Umbilical cord (tissue), 2 donors: ENCODE results near the gene FAM98C. TPM values are rescaled to one million over a fixed set of nuclear protein-coding genes. Genes with fewer than 3 reads are reported as not detected.
"Not testable (repeated sequence)": the region's sequence is repeated elsewhere in the genome, so short reads cannot be mapped to it uniquely, and the experiment has no call there.

Experiments used
- DNase-seq: peaks from one replicate; pipeline ENCODE4 v3.0.0-alpha.2; 2015; ENCODE audit warnings: low spot score
- total RNA-seq: library from RNA; depleted of rRNA; stranded (reverse); fragments of >200 nt; gene quantifications from one replicate; pipeline ENCODE4 v1.2.3, GENCODE V29; 2014; ENCODE audit warnings: low replicate concordance; ENCODE audit not compliant: insufficient read depth

Gene FAM98C
- total RNA-seq, result 6.7 TPM

DNA sequence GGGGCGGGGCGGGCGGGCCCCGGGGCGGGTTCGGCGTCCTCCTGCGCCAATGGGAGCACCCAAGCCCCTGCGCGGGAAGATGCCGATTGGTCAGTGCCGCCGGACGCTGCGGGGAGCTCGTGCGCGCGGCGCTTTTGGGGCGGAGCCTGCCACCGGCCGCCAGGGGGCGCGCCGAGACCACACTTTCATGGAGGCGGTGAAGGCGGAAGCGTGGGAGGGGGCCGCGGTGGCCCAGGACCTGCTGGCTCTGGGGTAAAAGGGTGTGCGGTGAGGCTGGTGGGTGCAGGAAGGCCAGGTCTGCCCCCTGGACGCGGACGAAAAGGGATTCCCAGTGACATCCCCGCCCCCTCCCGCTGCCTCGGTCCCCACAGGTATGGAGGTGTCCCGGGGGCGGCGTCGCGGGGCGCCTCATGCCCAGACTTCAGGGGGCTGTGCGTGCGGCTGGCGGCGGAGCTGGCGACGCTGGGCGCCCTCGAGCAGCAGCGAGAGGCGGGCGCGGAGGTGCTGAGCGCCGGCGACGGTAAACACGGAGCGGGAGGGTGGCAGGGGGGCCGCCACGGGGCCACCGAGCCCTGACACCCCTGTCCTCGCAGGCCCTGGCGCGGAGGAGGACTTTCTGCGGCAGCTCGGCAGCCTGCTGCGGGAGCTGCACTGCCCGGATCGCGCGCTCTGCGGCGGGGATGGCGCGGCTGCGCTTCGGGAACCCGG, at the start of gene FAM98C:
TSS of gene FAM98C (plus strand) at position 127 of the 708 bp plus-strand sequence. CDS start at position 188, 61 bp downstream.
- peak; percentile 98 for DNase-seq

DNA sequence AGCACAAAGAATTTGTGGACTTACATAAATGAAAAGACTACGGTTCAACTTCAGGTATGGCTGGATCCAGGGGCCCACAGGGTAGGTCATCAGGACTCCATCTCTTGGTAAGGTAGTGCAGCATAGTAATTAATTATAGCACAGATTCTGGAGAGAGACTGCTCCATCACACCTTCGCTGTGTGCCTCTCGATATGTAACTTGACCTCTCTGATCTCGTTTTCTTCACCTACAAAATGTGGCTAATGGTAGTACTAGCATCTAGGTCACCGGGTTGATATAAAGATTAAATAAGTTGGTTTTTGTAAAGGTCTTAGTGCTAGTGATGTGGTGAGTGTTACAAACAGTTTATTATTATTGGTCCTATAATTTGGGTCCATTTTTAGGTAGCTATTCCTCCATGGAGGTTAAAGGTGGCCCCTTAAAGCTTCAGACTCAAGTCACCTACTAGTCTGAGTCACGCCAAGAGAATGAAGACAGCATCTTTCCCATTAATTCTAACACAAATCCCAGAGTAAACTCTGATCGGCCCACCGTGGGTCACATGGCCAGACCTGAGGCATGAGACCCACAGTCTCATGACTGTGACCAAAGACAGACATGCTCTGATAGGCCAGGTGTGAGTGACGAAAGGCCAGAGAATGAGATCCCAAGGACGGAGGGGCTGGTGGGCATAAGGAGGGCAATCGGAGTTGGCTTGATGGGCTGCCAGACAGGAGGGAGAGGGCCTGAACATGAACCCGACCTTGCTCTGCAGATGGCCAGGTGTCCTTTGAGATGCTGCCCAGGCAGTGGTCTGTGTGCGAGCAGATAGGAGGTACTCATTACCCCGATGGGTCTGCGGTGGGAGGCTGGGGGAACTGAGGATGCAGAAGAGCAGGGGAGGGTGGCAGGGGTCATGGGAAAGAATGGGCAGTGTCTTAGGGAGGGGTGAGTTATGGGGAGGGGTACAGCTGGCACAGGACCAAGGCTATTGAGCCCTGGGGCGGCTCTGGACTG, 46.9 kb upstream of the FAM98C start:
- no peak for DNase-seq

DNA sequence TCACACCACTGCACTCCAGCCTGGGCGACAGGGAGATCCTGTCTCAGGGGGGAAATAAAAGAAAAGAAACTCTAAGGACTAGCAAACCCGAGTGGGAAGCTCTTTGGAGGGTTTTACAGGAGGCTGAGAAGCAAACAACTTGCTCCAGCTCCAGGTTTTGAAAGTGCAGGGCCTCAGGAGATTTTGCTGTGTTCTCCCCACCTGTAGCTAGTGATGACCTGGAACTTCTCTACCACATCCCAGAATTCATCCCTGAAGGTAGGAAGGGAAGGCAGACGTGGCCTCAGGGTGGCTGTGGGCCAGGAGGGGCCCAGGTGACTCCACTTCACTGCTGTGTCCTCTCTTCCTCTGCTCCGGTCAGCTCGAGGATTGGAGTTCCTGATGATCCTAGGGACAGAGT, 44.8 kb upstream of the FAM98C start:
- DNase-seq, result no peak

DNA sequence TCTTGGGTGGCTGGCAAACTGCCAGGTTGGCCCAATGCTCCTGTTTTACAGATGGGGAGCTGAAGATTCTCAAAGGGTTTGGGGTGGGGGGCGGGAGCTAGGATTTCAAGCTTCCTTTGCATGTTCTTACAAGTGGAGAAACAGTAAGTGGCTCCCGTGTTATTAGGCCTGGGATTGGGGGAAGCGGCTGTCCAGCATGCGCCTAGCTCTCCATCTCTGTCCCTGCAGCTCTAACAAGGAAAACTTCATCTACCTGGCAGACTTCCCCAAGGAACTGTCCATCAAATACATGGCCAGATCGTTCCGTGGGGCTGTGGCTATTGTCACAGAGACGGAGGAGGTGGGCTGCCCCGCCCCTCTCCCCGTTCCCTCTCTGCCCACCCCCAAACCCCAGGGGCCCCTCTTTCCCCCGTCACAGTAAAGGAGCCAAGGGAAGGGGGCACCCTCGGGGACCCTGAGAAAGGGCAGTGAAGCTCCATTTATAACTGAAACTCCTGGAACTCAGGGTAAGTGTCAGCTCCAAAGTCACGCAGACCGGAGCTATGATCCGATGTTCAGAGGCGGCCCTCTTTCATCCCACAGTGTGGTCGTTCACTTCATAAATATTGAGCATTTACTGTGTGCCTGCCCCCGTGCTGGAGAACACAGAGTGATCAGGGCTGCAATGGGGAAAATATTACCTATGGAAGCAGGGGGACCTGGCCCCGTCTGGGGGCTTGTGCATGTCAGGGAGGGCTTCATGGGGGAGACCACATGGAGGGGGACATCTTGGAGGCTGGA, 43.5 kb upstream of the FAM98C start:
- no peak for DNase-seq

DNA sequence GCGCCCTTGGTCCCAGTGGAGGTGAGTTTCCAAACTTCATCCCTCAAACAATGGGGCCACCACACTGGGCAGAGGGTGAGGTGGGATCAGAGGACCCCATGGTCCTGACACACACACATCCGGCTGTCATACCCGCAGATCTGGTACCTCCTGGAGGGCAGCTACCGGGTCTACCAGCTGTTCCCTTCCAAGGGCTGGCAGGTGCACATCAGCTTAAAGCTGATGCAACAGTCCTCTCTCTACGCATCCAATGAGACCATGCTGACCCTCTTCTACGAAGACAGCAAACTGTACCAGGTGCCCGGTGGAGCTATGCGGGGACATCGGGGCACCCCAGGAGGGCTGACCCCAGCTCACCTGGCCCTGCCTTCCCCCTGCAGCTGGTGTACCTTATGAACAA, 42.5 kb upstream of the FAM98C start:
- no peak for DNase-seq

DNA sequence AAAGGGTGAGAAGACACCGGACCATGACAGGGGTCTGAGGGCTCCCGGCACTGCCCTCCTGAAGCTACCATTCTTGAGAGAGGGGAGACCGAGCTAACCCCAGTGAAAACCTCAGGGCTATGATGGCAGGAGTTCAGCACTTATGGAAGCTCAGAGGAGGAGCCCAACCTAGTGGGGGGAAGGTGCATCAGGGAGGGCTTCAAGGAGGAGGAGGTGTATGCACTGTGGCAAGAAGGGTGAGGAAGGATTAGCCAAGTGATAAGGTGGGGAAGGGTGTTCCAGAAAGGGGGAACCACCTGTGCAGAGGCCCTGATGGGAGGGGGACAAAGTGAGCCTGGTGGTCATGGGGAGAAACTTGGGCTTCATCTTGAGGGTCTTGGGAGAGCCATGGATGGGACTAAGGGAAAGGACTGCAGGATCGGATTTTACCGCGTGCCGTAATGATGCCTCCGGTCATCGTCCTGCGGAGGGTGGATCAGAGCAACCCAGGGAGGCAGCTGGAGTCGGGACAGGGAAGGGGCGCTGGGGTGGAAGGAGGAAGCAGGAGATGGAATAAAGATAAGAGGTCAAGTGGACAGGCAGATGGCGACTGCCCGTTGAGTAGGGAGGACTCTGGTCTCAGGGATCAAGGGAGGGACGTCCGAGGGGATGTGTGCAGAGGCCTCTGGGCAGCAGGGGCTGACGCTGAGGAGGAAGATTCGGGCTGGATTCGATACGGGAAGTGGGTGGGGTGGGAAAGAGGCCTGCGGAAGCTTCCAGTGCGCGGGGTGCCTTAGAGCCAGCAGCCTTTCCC, 41.9 kb upstream of the FAM98C start:
- DNase-seq, result no peak

DNA sequence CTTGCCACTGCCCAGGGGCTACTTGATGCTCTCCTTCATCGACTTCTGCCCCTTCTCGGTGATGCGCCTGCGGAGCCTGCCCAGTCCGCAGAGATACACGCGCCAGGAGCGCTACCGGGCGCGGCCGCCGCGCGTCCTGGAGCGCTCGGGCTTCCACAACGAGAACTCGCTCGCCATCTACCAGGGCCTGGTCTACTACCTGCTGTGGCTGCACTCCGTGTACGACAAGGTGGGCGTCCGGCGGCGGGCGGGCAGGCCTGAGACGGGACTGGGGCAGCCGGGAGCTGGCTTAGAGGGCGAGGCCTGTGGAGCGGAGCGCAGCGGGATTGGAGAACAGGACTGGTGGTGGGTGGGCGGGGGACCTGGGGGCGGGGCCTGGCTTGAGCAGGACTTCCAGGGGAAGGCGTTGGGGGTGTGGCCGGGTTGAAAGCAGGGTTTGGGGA, 41.2 kb upstream of the FAM98C start:
- DNase-seq, result peak; percentile 78

DNA sequence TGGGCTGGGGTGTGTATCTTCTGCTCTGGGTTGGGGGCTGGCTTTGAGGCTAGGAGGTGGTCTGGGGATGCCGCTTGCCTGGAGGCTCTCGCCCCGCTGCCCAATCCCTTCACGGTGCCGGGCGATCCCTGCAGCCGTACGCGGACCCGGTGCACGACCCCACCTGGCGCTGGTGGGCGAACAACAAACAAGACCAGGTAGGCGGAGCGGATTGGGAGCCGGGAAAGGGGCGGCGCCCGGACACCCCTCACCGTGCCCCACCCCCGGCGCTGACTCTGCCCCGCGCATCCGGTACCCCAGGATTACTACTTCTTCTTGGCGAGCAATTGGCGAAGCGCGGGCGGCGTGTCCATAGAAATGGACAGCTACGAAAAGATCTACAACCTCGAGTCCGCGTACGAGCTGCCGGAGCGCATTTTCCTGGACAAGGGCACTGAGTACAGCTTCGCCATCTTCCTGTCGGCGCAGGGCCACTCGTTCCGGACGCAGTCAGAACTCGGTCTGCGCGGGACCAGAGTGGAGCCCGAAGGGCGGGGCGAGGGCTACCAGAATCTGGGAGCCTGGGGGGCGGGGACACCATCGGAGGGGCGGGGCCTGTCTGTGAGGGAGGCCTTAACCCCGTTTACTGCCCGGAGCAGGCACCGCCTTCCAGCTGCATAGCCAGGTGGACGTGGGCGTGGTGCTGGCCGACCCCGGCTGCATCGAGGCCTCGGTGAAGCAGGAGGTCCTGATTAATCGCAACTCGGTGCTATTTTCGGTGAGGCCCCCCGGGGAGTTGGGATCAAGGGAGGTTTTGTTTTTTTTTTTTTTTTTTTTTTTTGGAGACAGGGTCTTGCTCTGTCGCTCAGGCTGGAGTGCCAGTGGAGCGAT, 40.6 kb upstream of the FAM98C start:
- DNase-seq, result peak; percentile 43

DNA sequence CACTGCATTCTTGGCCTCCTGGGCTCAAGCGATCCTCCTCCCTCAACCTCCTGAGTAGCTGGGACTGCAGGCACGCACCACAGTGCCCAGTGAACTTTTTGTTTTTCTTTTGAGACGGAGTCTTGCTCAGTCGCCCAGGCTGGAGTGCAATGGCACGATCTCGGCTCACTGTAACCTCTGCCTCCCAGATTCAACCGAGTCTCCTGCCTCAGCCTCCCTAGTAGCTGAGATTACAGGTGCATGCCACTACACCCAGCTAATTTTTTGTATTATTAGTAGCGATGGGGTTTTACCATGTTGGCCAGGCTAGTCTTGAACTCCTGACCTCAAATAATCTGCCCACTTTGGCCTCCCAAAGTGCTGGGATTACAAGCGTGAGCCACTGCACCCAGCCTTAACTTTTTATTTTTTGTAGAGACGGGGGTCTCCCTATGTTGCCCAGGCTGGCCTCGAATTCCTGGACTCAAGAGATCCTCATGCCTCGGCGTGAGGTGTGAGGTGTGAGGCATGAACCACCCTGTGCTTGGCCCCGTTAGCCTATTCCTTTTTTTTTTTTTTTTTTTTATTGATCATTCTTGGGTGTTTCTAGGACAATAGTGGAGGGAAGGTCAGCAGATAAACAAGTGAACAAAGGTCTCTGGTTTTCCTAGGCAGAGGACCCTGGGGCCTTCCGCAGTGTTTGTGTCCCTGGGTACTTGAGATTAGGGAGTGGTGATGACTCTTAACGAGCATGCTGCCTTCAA, 39.8 kb upstream of the FAM98C start:
- DNase-seq, result not testable (repeated sequence)

DNA sequence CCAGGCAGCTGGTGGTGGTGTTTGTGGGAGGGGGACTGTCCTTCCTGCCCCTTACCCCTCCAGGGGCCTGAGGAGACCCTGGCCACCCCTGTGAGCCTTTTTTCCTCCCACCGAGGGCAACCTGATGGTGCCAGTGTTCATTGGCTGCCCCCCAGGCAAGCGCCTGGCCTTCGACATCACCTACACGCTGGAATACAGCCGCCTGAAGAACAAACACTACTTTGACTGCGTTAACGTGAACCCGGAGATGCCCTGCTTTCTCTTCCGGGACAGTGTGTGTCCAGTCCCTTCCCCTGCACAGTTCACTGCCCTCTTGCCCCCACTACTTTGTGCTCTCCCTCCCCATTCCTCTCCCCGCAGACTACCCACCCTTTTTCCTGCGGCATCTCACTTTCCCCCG, 35.9 kb upstream of the FAM98C start:
- DNase-seq, result no peak

DNA sequence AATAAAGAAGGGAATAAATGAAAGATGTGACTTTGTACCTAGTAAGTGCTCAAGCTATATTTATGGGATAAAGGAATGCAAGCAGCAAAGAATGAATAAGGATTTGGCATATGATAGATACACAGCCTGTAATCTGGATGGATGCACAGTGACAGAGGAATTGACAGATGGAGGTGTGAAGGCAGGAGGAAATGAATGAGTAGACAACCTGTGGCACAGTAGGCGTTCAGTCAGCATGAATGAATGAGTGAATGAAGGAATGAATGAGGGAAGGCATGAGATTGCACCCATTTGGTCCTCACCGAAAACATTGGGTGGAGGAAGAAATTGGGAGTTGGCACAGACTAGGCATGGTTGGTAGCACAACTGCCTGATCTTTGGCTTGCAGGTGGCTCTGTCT, 33.3 kb upstream of the FAM98C start:
- DNase-seq, result no peak

DNA sequence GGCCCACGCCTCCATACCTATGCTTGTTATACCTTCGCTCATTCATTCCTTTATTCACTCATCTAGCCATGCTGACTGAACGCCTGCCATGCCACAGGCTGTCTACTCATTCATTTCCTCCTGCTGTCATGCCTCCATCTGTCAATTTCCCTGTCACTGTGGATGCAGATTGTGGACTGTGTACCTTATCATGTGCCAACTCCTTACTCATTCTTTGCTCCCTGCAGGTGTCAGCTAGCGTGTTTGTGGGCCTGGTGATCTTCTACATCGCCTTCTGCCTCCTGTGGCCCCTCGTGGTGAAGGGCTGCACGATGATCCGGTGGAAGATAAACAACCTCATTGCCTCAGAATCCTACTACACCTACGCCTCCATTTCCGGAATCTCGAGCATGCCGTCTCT, 32.6 kb upstream of the FAM98C start:
- no peak for DNase-seq

DNA sequence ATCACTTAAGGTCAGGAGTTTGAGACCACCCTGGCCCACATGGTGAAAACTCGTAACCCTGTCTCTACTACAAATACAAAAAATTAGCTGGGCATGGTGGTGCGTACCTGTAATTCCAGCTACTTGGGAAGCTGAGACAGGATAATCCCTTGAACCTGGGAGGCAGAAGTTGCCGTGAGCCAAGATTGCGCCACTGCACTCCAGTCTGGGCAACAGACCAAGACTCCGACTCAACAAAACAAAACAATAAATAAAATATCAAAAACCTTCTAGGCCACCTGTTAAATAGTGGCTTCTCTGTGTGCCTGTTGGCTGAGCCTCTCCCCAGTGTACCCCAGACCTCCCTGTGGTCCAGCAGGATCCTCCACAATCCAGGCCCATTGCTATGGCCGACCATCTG, 31.8 kb upstream of the FAM98C start:
- DNase-seq, result no peak

DNA sequence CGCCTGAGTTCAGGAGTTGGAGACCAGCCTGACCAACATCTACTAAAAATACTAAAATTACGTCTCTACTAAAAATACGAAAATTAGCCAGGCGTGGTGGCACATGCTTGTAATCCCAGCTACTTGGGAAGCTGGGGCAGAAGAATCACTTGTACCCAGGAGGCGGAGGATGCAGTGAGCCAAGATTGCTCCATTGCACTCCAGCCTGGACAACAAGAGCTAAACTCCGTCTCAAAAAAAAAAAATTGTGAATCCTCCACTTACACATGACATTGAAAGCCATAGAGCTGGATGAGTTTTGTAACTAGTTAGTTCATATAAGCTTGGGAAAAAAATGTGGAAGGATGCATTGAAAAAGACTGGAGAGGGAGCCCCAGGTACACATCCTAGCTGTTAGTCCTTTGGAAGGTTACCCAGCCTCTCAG, 29.0 kb upstream of the FAM98C start:
- DNase-seq, result no peak

DNA sequence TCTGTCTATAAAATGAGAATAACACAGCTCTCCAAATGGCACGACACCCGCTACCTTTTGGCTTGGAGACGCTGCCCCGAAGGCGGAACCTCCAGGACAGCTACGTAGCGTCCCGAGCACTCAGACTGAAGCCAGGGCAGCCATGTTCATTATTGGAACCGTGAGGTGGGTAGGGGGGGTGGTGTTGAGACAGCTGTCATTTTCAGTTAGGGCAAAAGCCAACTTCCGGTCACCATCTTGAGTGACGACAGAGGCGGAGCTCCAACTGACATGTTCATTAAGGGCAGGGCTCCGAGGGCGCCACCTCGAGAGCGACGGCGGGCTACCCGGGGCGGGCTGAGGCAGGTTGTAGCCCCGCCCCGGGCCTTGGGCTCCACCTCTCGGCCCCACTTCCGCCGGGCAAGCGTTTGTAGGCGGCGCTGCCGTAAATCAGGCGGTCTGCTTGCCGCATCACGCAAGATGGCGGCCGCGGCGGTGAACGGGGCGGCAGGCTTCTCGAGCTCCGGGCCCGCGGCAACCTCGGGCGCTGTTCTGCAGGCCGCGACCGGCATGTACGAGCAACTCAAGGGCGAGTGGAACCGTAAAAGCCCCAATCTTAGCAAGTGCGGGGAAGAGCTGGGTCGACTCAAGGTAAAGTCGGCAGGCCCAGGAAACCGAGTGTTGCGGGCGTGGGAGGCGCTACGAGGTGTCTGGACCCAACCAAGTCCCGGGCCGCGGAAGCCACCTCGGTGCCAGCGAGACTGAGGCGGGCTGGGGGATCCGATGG, 28.4 kb upstream of the FAM98C start, which contains the start of gene PSMD8:
TSS of gene PSMD8 (plus strand) at position 240 of the 766 bp plus-strand sequence. CDS start at position 271, 31 bp downstream.
- peak; percentile 100 for DNase-seq

DNA sequence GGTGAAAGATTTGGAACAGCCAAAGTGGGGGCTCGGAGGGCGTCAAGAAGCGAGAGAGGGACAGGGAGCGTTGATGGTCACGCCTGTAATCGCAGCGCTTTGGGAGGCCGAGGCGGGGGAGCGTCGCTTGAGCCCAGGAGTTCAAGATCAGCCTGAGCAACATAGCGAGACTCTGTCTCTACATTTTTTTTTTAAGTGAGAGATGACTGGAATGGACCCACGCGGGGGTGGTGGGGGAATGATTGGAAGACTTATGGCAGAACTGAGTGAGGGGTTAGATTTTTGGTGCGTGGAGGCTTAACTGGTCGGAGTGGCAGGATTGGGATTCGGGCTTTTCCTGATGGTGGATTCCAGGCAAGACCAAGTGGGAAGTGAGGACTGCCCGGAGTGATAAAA, 27.8 kb upstream of the FAM98C start:
- no peak for DNase-seq

DNA sequence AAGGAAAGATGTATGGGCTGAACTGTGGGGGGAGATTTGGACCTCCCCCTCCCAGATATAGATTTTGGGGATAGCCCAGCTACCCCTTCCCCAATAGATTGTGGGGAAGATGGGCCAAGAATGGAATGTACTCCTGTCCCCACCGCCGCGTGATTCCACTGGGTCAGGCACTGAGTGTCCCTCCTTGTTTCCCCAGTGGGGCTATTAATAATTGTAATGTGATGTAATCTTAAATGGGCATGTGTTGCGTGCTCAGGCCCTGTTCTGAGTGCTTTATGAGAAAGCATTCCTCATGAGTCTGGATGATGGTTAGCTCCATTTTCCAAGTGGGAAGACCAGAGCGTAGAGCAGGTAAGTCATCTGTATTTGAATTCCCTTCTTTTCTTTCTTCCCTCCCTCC, 27.1 kb upstream of the FAM98C start:
- no peak for DNase-seq

DNA sequence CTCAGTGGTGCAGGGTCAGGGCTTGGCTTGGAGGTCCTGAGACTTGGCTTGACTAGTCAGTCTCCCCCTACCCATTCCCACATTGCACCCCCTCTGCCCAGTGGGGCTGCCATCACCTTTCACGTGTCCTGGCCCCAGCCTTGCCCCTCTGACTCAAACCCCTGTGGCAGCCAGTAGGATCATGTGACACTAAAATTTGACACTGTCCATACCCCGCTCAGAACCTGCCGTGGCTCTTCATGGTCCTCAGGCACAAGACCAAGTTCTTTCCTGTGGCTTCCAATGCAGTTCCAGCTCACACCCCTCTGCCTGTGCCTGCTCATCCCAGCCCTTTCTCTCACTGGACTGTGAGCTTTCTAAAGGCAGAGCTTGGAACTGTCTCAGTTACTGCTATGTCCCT, 26.3 kb upstream of the FAM98C start:
- no peak for DNase-seq
